ENCODE measurements around the gene HSPB8. TPM values are rescaled to one million over a fixed set of nuclear protein-coding genes. Genes with fewer than 3 reads are reported as not detected.

Gene HSPB8
- total RNA-seq, 2 donors from 2014 or later, result 67.0 to 96.9 TPM

DNA sequence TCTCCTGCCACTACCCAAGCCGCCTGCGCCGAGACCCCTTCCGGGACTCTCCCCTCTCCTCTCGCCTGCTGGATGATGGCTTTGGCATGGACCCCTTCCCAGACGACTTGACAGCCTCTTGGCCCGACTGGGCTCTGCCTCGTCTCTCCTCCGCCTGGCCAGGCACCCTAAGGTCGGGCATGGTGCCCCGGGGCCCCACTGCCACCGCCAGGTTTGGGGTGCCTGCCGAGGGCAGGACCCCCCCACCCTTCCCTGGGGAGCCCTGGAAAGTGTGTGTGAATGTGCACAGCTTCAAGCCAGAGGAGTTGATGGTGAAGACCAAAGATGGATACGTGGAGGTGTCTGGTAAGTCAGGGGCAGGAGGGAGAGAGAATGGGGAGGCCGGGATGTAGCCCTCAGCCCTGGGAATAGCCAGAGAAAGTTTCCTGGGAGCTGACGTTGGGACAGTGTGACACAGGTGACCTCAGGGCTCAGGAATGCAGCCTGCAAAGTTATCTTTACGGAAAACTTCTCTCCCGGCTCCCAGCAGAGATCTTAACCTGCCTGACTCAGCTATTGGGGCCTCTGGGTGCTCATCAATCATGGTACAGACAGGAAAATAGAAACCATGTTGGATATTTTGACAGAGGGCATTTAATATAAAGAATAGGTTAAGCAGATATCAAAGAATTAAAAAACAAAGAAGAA is 747 bp downstream of the HSPB8 start:
- Histone ChIP-seq H3K9me3 (no peaks in the 10 kb centered on the region), H3K27me3 (replicated peaks; ENCODE audit: insufficient read depth) (no peaks in the 10 kb centered on the region), H3K4me3 (peak overlapping the region; percentile 35 to 38), H3K27ac (peak overlapping the region; percentile 76 to 87), H3K4me1 (replicated peaks) (peaks cover 2% of the 10 kb centered on the region), H3K36me3 (no peaks in the 10 kb centered on the region)
- intact Hi-C loops (cut with DNase I), result loop anchor here (5.0 kb wide), 3 partner anchors 148 to 233 kb away; no protein-coding TSS in a partner anchor
- whole genome bisulfite sequencing, result 31% methylated on average over 18 of the region's 18 CpGs
- no peak for TF ChIP-seq POLR2A (IDR thresholded peaks at IDR 0.05)
- TF ChIP-seq, protein P1, sequence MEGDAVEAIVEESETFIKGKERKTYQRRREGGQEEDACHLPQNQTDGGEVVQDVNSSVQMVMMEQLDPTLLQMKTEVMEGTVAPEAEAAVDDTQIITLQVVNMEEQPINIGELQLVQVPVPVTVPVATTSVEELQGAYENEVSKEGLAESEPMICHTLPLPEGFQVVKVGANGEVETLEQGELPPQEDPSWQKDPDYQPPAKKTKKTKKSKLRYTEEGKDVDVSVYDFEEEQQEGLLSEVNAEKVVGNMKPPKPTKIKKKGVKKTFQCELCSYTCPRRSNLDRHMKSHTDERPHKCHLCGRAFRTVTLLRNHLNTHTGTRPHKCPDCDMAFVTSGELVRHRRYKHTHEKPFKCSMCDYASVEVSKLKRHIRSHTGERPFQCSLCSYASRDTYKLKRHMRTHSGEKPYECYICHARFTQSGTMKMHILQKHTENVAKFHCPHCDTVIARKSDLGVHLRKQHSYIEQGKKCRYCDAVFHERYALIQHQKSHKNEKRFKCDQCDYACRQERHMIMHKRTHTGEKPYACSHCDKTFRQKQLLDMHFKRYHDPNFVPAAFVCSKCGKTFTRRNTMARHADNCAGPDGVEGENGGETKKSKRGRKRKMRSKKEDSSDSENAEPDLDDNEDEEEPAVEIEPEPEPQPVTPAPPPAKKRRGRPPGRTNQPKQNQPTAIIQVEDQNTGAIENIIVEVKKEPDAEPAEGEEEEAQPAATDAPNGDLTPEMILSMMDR (IDR thresholded peaks at IDR 0.05), result no peak
- no peak for TF ChIP-seq POLR2AphosphoS5 (IDR thresholded peaks at IDR 0.05)
- peak; percentile 26 for DNase-seq (ENCODE audit: low spot score)

DNA sequence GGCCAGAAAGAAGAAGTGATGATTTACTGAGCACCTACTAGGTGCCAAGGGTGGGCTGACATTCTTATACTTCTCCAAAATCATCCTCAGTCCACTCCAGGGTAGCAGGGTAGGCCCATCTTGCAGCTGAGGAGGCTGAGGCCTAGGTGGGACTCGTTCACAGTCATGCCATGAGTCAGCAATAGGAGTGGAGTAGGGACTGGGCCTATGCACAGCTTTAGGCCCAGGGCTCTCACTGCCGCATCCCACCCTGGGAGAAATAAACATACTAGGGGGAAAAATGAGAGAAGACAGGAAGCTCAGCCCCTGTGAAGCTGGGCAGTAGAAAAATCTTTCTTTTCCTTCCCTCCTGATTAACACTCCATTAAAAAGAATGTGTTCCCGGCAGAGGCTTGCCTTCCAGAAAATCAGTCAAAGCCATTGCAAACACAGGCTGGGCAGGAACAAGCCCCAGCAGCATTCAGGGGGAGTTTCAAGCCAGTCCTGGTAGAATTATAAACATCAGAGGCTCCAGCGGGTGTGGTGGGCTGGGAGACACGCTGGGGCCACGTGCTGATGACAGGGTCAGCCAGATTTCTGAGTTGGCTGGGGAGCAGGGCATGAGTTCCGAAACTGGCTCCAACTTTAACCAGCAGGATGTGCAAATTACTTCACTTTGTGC is 1.8 kb downstream of the HSPB8 start:
- 16% methylated on average over 7 of the region's 7 CpGs for WGBS
- peak overlapping the region; percentile 35 to 38 for H3K4me3 ChIP-seq
- H3K4me1 ChIP-seq (replicated peaks), result peaks cover 2% of the 10 kb centered on the region
- peak overlapping the region; percentile 76 to 87 for H3K27ac ChIP-seq
- no peaks in the 10 kb centered on the region for H3K36me3 ChIP-seq
- no peak for DNase-seq (ENCODE audit: low spot score)
- TF ChIP-seq, protein P1 (IDR thresholded peaks at IDR 0.05), result no peak
- TF ChIP-seq POLR2A (IDR thresholded peaks at IDR 0.05) (no peak), POLR2AphosphoS5 (IDR thresholded peaks at IDR 0.05) (no peak)
- intact Hi-C loops (cut with DNase I), result no loop called here
- H3K9me3 ChIP-seq, result no peaks in the 10 kb centered on the region
- H3K27me3 ChIP-seq (replicated peaks; ENCODE audit: insufficient read depth), result no peaks in the 10 kb centered on the region

DNA sequence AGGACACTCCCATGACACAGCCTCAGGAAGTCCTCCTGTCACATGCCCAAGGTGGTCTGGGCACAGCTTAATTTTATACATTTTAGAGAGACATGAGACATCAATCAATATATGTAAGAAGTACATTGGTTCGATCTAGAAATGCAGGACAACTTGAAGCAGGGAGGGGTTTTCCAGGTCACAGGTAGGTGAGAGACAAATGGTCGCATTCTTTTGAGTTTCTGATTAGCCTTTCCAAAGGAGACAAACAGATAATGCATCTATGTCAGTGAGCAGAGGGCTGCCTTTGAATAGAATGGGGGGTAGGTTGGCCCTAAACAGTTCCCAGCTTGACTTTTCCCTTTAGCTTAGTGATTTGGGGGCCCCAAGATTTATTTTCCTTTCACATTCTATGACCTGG is 2.5 kb downstream of the HSPB8 start:
- TF ChIP-seq, protein P1 (IDR thresholded peaks at IDR 0.05), result no peak
- TF ChIP-seq POLR2AphosphoS5 (IDR thresholded peaks at IDR 0.05) (no peak), POLR2A (IDR thresholded peaks at IDR 0.05) (no peak)
- 65% methylated on average over 2 of the region's 2 CpGs for WGBS
- no peaks in the 10 kb centered on the region for H3K36me3 ChIP-seq
- H3K27me3 ChIP-seq (replicated peaks; ENCODE audit: insufficient read depth), result no peaks in the 10 kb centered on the region
- peak overlapping the region; percentile 76 to 87 for H3K27ac ChIP-seq
- intact Hi-C loops (cut with DNase I), result no loop called here
- H3K4me1 ChIP-seq (replicated peaks), result peaks cover 2% of the 10 kb centered on the region
- peak overlapping the region; percentile 35 to 38 for H3K4me3 ChIP-seq
- H3K9me3 ChIP-seq, result no peaks in the 10 kb centered on the region
- no peak for DNase-seq (ENCODE audit: low spot score)

DNA sequence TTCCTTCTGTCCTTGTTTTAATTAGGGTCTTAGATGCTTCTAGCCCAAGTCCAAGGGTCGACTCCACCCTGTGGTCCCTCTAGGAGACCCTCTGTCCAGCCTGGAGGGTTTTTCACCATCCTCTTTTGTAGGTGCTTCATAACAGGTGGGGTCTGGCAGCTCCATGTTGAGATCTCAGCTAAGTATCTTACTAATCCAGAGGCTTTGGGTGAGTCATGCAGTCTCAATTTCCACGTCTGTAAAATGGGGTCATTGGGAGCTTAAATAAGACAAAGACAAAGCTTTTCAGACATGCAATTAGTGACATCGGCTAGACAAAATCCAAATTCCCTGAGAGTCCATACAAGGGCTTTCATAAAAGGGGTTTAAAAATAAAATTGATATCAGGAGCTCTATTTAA is 3.2 kb downstream of the HSPB8 start:
- DNase-seq (ENCODE audit: low spot score), result no peak
- no peaks in the 10 kb centered on the region for H3K9me3 ChIP-seq
- WGBS, result 64% methylated on average over 3 of the region's 3 CpGs
- peak overlapping the region; percentile 50 to 87 for H3K27ac ChIP-seq
- TF ChIP-seq POLR2A (IDR thresholded peaks at IDR 0.05) (no peak), POLR2AphosphoS5 (IDR thresholded peaks at IDR 0.05) (no peak)
- TF ChIP-seq, protein P1 (IDR thresholded peaks at IDR 0.05), result no peak
- intact Hi-C loops (cut with DNase I), result no loop called here
- peak overlapping the region; percentile 35 to 38 for H3K4me3 ChIP-seq
- H3K4me1 ChIP-seq (replicated peaks), result no peaks in the 10 kb centered on the region
- H3K36me3 ChIP-seq, result no peaks in the 10 kb centered on the region
- no peaks in the 10 kb centered on the region for H3K27me3 ChIP-seq (replicated peaks; ENCODE audit: insufficient read depth)
